Effector memory CD8-positive, alpha-beta T cell (primary cell): Measurements from ENCODE around the gene SCGB1D1.

Experiments
- ATAC-seq: fragments of 150-1000 bp; cut with Tn5 transposase; replicated peaks from 2 replicates; pipeline ENCODE4 v1.10.0; 2021; ENCODE audit warnings: mild to moderate bottlenecking, moderate library complexity
- DNase-seq, 3 experiments: peaks; one replicate each; pipeline ENCODE4 v3.0.0; 2021
- H3K27ac Mint-ChIP-seq, 2 donors: one replicate each; pipeline ENCODE4 v1.8.0; 2022; ENCODE audit warnings: mild to moderate bottlenecking in 2 of 2, mixed read lengths in 2 of 2, moderate library complexity in 2 of 2
- H3K27me3 Mint-ChIP-seq, 2 donors: one replicate each; pipeline ENCODE4 v1.8.0; 2022; ENCODE audit warnings: mixed read lengths in 2 of 2
- H3K36me3 Mint-ChIP-seq: one replicate; pipeline ENCODE4 v1.8.0; 2022; ENCODE audit warnings: mild to moderate bottlenecking, moderate library complexity, mixed read lengths; ENCODE audit not compliant: insufficient read depth
- H3K4me1 Mint-ChIP-seq, 2 donors: one replicate each; pipeline ENCODE4 v1.8.0; 2022; ENCODE audit warnings: low read depth in 2 of 2, mixed read lengths in 2 of 2
- H3K4me3 Mint-ChIP-seq, 2 donors: one replicate each; pipeline ENCODE4 v1.8.0; 2022; ENCODE audit warnings: mild to moderate bottlenecking in 2 of 2, mixed read lengths in 2 of 2, moderate library complexity in 2 of 2
- H3K9me3 Mint-ChIP-seq, 2 donors: one replicate each; pipeline ENCODE4 v1.8.0; 2022; ENCODE audit warnings: mixed read lengths in 2 of 2

SCGB1D1 gene

DNA sequence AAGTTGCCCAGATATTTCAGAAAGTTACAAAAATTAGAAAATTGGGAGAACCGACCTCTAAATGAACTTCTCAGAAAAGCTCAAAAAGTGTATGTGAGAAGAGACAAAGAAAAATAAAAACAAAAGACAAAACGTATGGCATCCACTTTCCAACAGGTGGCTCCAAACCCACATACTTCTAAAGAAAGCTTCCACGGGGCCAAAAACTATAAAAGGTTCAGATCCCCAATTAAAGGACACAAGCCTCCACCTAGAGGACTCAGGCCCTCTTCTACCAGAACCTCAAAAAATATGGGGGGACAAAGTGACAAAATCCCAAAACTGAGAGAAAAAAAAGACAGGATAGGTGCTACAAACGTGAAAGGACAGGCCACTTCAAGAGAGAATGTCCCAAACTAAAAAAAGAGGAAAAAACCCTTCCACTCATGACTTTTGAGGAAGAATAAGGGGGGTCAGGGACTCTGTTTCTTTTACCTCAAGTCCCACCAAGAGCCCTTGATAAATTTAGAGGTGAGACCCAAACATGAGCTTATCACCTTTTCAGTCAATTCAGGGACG, 27.3 kb downstream of the SCGB1D1 start:
- peaks cover 20 to 54% of the 10 kb centered on the region in 2 donors for H3K27me3 Mint-ChIP-seq
- H3K4me1 Mint-ChIP-seq = no peaks in the 10 kb centered on the region
- H3K4me3 Mint-ChIP-seq = no peak overlapping the region
- ATAC-seq = no peak
- no peaks in the 10 kb centered on the region for H3K36me3 Mint-ChIP-seq
- peaks cover 5 to 6% of the 10 kb centered on the region in 2 donors for H3K9me3 Mint-ChIP-seq
- no peak for DNase-seq
- H3K27ac Mint-ChIP-seq = no peak overlapping the region

GRCh38 chr11:62221498-62221897, 31.5 kb downstream of the SCGB1D1 start:
- no peaks in the 10 kb centered on the region for H3K36me3 Mint-ChIP-seq
- DNase-seq (no peak), ATAC-seq (no peak)
- H3K27me3 Mint-ChIP-seq = peaks cover 8 to 35% of the 10 kb centered on the region in 2 donors
- peaks cover 12 to 30% of the 10 kb centered on the region in 2 donors for H3K9me3 Mint-ChIP-seq
- no peak overlapping the region for H3K27ac Mint-ChIP-seq
- no peaks in the 10 kb centered on the region for H3K4me1 Mint-ChIP-seq
- H3K4me3 Mint-ChIP-seq = no peak overlapping the region

- ATAC-seq = no peak
- H3K36me3 Mint-ChIP-seq = no peaks in the 10 kb centered on the region
- no peak overlapping the region for H3K27ac Mint-ChIP-seq
- H3K9me3 Mint-ChIP-seq = peaks cover 12 to 30% of the 10 kb centered on the region in 2 donors
- no peak for DNase-seq
- H3K4me3 Mint-ChIP-seq = no peak overlapping the region
- no peaks in the 10 kb centered on the region for H3K4me1 Mint-ChIP-seq
- peaks cover 0 to 20% of the 10 kb centered on the region in 2 donors for H3K27me3 Mint-ChIP-seq
Measured at GRCh38 chr11:62223095-62223494, 33.1 kb downstream of the SCGB1D1 start.

DNA sequence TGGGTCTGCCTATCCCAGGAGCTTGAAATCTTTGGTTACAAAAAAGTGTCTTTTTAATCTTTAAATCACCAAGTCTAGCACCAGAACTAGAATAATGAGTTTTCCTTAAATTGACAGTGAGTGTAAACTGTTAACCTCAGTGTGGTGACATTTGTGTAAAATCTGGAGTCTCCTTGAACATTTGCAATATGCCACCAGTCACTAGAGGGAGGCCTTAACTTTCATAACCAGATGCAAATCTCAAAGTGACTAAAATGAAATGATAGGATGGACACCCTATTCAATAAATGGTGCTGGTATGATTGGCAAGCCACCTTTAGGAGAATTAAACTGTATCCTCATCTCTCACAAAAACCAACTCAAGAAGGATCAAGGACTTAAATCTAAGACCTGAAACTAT, 43.7 kb downstream of the SCGB1D1 start:
- no peaks in the 10 kb centered on the region for H3K36me3 Mint-ChIP-seq
- H3K27ac Mint-ChIP-seq = no peak overlapping the region
- no peaks in the 10 kb centered on the region for H3K4me1 Mint-ChIP-seq
- no peaks in the 10 kb centered on the region for H3K9me3 Mint-ChIP-seq
- H3K4me3 Mint-ChIP-seq = no peak overlapping the region
- ATAC-seq (no peak), DNase-seq (no peak)
- peaks cover 68 to 75% of the 10 kb centered on the region in 2 donors for H3K27me3 Mint-ChIP-seq

GRCh38 chr11:62236187-62236586, 46.2 kb downstream of the SCGB1D1 start:
- ATAC-seq (no peak), DNase-seq (no peak)
- Mint-ChIP-seq H3K27me3 (peaks cover 62 to 83% of the 10 kb centered on the region in 2 donors), H3K4me3 (no peak overlapping the region), H3K9me3 (no peaks in the 10 kb centered on the region), H3K4me1 (no peaks in the 10 kb centered on the region), H3K36me3 (peaks cover 5% of the 10 kb centered on the region), H3K27ac (no peak overlapping the region)

- Mint-ChIP-seq H3K36me3 (peaks cover 5% of the 10 kb centered on the region), H3K27ac (no peak overlapping the region), H3K9me3 (no peaks in the 10 kb centered on the region), H3K4me3 (no peak overlapping the region), H3K27me3 (peaks cover 53 to 84% of the 10 kb centered on the region in 2 donors), H3K4me1 (no peaks in the 10 kb centered on the region)
- DNase-seq (no peak), ATAC-seq (no peak)
Measured at GRCh38 chr11:62237499-62237898, 47.5 kb downstream of the SCGB1D1 start.

- DNase-seq (no peak), ATAC-seq (no peak)
- Mint-ChIP-seq H3K27ac (no peak overlapping the region), H3K27me3 (peaks cover 46 to 84% of the 10 kb centered on the region in 2 donors), H3K36me3 (peaks cover 5% of the 10 kb centered on the region), H3K4me3 (no peak overlapping the region), H3K4me1 (no peaks in the 10 kb centered on the region), H3K9me3 (no peaks in the 10 kb centered on the region)
Measured at GRCh38 chr11:62238151-62238550, 48.1 kb downstream of the SCGB1D1 start.

- Mint-ChIP-seq H3K36me3 (peaks cover 5% of the 10 kb centered on the region), H3K27me3 (peaks cover 44 to 88% of the 10 kb centered on the region in 2 donors), H3K9me3 (no peaks in the 10 kb centered on the region), H3K4me3 (no peak overlapping the region), H3K4me1 (no peaks in the 10 kb centered on the region), H3K27ac (no peak overlapping the region)
- ATAC-seq (no peak), DNase-seq (no peak)
Measured at GRCh38 chr11:62241095-62241494, 51.1 kb downstream of the SCGB1D1 start.

DNA sequence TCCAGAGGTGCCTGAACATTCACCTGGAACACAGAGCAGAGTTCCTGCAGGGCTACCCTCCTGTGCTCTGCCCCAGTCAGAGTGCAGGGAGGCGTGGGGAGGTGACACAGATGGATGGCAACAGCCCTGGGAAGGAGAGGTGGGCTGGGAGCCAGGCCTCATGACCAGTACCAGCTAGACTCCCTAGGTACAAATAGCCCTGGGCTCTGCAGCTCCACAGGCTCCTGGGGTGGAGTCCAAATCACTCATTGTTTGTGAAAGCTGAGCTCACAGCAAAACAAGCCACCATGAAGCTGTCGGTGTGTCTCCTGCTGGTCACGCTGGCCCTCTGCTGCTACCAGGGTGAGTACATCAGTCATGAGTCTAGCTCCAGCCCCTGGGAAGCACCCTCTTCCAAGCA, 52.0 kb downstream of the SCGB1D1 start, which contains the start of gene SCGB1D2:
Gene SCGB1D2, plus strand, starts transcription at position 219 of the 400 bp plus-strand sequence. Its CDS starts 69 bp downstream, at position 288.
- DNase-seq (no peak), ATAC-seq (no peak)
- Mint-ChIP-seq H3K9me3 (no peaks in the 10 kb centered on the region), H3K4me1 (no peaks in the 10 kb centered on the region), H3K4me3 (no peak within 1 kb of the TSS), H3K27me3 (peaks cover 53 to 97% of the 10 kb centered on the region in 2 donors), H3K36me3 (peaks cover 5% of the 10 kb centered on the region), H3K27ac (no peak within 1 kb of the TSS)
